K562 (cell line): Measurements from ENCODE around the gene BRAF. TPM values are rescaled to one million over a fixed set of nuclear protein-coding genes. Genes with fewer than 3 reads are reported as not detected.

Experiments
- ADNP ChIP-seq: fragments of 200-800 bp; sonication (Bioruptor generic); IDR thresholded peaks from 2 replicates; pipeline ENCODE4 v1.6.1; 2016; ENCODE audit warnings: missing genetic modification characterization, missing compliant biosample characterization
- ELF4 ChIP-seq: fragments of 450-650 bp; formaldehyde crosslinking; IDR thresholded peaks from 2 replicates; pipeline ENCODE4 v1.4.0; 2022; ENCODE audit warnings: missing genetic modification characterization
- ERF ChIP-seq: fragments of 450-650 bp; formaldehyde crosslinking; IDR thresholded peaks from 2 replicates; pipeline ENCODE4 v1.4.0; 2020; ENCODE audit warnings: mild to moderate bottlenecking, mixed read lengths
- EZH2 ChIP-seq: IDR thresholded peaks from 2 replicates; pipeline ENCODE4 v1.6.1; 2012; ENCODE audit warnings: low read depth, mild to moderate bottlenecking, inconsistent platforms, low read length, borderline replicate concordance
- GATAD2B ChIP-seq: fragments of 450-650 bp; IDR thresholded peaks from 2 replicates; pipeline ENCODE4 v1.6.1; 2017; ENCODE audit warnings: mild to moderate bottlenecking, borderline replicate concordance
- SETDB1 ChIP-seq: IDR thresholded peaks from one replicate; pipeline ENCODE4 v1.6.1; 2012; ENCODE audit warnings: low read length, control low read depth, inconsistent platforms
- SMC3 ChIP-seq: conservative IDR thresholded peaks from 2 replicates; pipeline ENCODE4 v1.6.1; 2011; ENCODE audit warnings: low read depth, low read length, improper control_type of control experiment; ENCODE audit not compliant: insufficient read depth
- SRF ChIP-seq, 2 experiments: fragments of 250-450, 450-650 bp in 1 of 2; sonication (Bioruptor Pico) in 1 of 2; sonication (generic) in 1 of 2; formaldehyde crosslinking; IDR thresholded peaks; 2 replicates each; pipeline versions ENCODE4 v1.5.0 to v1.5.1; 2020 to 2022; ENCODE audit warnings: mild to moderate bottlenecking in 1 of 2, missing genetic modification reagents in 1 of 2
- YY1 ChIP-seq, 3 experiments: IDR thresholded peaks; 2 replicates each; pipeline ENCODE4 v1.6.1; 2011; ENCODE audit warnings: low read length in 2 of 3, mild to moderate bottlenecking in 2 of 3, moderate library complexity in 2 of 3, borderline replicate concordance in 1 of 3, control low read depth in 1 of 3, low read depth in 1 of 3; ENCODE audit not compliant: insufficient read depth in 3 of 3, insufficient replicate concordance in 2 of 3, control insufficient read depth in 1 of 3, insufficient read length in 1 of 3; ENCODE audit errors: extremely low read depth in 1 of 3
- ZFP36 ChIP-seq: fragments of 150-350 bp; IDR thresholded peaks from 2 replicates; pipeline ENCODE4 v1.6.1; 2018; ENCODE audit warnings: low read length, low read depth; ENCODE audit not compliant: partially characterized antibody
- ZNF311 ChIP-seq: fragments of 250-450 bp; sonication (Bioruptor Pico); IDR thresholded peaks from 2 replicates; pipeline ENCODE4 v1.4.0; 2020; ENCODE audit warnings: mild to moderate bottlenecking, moderate library complexity
- ZNF583 ChIP-seq: fragments of 250-450 bp; sonication (Bioruptor Pico); IDR thresholded peaks from 2 replicates; pipeline ENCODE4 v1.4.0; 2020
- ZNF75A ChIP-seq: fragments of 450-650 bp; formaldehyde crosslinking; IDR thresholded peaks from 2 replicates; pipeline ENCODE4 v1.4.0; 2020; ENCODE audit warnings: mild to moderate bottlenecking
- ZNF77 ChIP-seq: fragments of 250-450 bp; sonication (Bioruptor Pico); IDR thresholded peaks from 2 replicates; pipeline ENCODE4 v1.5.0; 2020
- ZZZ3 ChIP-seq: fragments of 450-650 bp; IDR thresholded peaks from 2 replicates; pipeline ENCODE4 v1.6.1; 2016; ENCODE audit warnings: antibody characterized with exemption, mild to moderate bottlenecking, moderate library complexity
- polyA plus RNA-seq, 8 experiments: library from polyadenylated mRNA; depleted of rRNA in 4 of 8; stranded (reverse) in 5 of 8; unstranded in 3 of 8; fragments of >200 nt; fragmentation: Nextera tagmentation in 2 of 8; fragmentation: Illumina TruSeq in 1 of 8; extraction: Ambion mirVana in 2 of 8; extraction: Trizol in 1 of 8; gene quantifications; 2 replicates each; pipeline versions ENCODE4 v1.2.1 to v1.2.3, GENCODE V29; 2011 to 2014; ENCODE audit warnings: inconsistent platforms in 1 of 8, missing spikeins in 1 of 8
- total RNA-seq, 7 experiments: library from RNA; depleted of rRNA in 6 of 7; stranded (reverse); fragments of >200 nt in 6 of 7; fragmentation: Illumina TruSeq in 2 of 7; extraction: Trizol in 2 of 7; gene quantifications; 2 replicates each; pipeline versions ENCODE4 v1.2.1 to v1.2.3, GENCODE V29; 2011 to 2021; ENCODE audit warnings: low replicate concordance in 1 of 7
- TF ChIP-seq, protein P1 (sequence below): fragments of 250-450 bp; sonication (Bioruptor Pico); IDR thresholded peaks from 2 replicates; pipeline ENCODE4 v1.5.1; 2021; ENCODE audit warnings: mild to moderate bottlenecking
- TF ChIP-seq, protein P2 (sequence below), 3 experiments: IDR thresholded peaks in 2 of 3; conservative IDR thresholded peaks in 1 of 3; 2 replicates each; pipeline ENCODE4 v1.5.1; 2011 to 2012; ENCODE audit warnings: low read length in 3 of 3, mild to moderate bottlenecking in 3 of 3, control low read depth in 2 of 3, improper control_type of control experiment in 1 of 3, inconsistent platforms in 1 of 3, low read depth in 1 of 3, mixed read lengths in 1 of 3, moderate library complexity in 1 of 3; ENCODE audit not compliant: insufficient read depth in 2 of 3
- TF ChIP-seq, protein P3 (sequence below): fragments of 450-650 bp; IDR thresholded peaks from 2 replicates; pipeline ENCODE4 v1.6.1; 2016; ENCODE audit warnings: mild to moderate bottlenecking

BRAF gene
- total and polyA plus RNA-seq, 9 of the 15 experiments (the other 6 are each of a cell fraction or from before 2014, with no cell fraction given) = 3.6 to 38.3 (median 21.9) TPM

DNA sequence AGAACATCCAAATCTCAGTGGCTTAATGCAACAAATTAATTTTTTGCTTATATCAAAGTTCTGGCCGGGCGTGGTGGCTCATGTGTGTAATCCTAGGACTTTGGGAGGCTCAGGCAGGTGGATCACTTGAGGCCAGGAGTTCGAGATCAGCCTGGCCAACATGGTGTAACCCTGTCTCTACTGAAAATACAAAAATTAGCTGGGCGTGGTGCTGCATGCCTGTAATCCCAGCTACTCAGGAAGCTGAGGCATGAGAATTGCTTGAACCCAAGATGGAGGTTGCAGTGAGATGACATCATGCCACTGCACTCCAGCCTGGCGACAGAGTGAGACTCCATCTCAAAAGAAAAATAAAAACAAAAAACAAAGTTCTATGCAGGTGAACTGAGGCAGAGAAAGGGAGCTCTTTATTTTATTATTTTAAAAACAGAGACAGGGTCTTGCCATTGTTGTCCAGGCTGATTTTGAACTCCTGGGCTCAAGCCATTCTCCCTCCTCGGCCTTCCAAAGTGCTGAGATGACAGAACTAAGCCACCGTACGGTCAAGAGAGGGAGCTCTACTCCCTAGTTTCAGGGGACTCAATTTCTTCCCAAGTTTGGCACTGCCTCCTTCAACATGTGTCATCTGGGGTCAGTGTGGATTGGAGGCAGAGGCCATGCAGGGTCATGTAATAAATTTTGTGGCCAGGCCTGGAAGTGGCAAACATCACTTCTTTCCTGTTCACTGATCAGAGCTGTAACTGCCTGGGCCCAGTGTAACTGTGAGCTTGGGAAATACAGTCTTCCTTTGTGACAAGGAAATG, 249.6 kb downstream of the BRAF start (continued):
- TF ChIP-seq, protein P1, sequence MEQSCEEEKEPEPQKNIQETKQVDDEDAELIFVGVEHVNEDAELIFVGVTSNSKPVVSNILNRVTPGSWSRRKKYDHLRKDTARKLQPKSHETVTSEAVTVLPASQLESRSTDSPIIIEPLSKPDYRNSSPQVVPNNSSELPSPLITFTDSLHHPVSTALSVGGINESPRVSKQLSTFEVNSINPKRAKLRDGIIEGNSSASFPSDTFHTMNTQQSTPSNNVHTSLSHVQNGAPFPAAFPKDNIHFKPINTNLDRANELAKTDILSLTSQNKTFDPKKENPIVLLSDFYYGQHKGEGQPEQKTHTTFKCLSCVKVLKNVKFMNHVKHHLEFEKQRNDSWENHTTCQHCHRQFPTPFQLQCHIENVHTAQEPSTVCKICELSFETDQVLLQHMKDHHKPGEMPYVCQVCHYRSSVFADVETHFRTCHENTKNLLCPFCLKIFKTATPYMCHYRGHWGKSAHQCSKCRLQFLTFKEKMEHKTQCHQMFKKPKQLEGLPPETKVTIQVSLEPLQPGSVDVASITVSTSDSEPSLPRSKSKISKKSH (CRISPR knock-in tag) = no peak
- no peak for TF ChIP-seq GATAD2B
- TF ChIP-seq ZNF77 (CRISPR knock-in tag) = no peak
- no peak for TF ChIP-seq SETDB1
- TF ChIP-seq ZZZ3 = no peak
- peak in 1 of 2 experiments; percentile 86; a peak in 2 of 4 replicates for TF ChIP-seq SRF (CRISPR knock-in tag; IDR thresholded peaks at IDR 0.05)
- TF ChIP-seq, protein P2, sequence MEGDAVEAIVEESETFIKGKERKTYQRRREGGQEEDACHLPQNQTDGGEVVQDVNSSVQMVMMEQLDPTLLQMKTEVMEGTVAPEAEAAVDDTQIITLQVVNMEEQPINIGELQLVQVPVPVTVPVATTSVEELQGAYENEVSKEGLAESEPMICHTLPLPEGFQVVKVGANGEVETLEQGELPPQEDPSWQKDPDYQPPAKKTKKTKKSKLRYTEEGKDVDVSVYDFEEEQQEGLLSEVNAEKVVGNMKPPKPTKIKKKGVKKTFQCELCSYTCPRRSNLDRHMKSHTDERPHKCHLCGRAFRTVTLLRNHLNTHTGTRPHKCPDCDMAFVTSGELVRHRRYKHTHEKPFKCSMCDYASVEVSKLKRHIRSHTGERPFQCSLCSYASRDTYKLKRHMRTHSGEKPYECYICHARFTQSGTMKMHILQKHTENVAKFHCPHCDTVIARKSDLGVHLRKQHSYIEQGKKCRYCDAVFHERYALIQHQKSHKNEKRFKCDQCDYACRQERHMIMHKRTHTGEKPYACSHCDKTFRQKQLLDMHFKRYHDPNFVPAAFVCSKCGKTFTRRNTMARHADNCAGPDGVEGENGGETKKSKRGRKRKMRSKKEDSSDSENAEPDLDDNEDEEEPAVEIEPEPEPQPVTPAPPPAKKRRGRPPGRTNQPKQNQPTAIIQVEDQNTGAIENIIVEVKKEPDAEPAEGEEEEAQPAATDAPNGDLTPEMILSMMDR (IDR thresholded peaks at IDR 0.05 in 2 of 3, conservative IDR thresholded peaks at IDR 0.05 in 1 of 3; ENCODE audit: insufficient read depth in 2 of 3, low read depth in 1 of 3, low read length in 3 of 3) = peak; percentile 69 to 92 (median 80)
- no peak for TF ChIP-seq EZH2
- no peak for TF ChIP-seq ERF (CRISPR knock-in tag)
- TF ChIP-seq ZNF75A (CRISPR knock-in tag) = no peak
- TF ChIP-seq, protein P3, sequence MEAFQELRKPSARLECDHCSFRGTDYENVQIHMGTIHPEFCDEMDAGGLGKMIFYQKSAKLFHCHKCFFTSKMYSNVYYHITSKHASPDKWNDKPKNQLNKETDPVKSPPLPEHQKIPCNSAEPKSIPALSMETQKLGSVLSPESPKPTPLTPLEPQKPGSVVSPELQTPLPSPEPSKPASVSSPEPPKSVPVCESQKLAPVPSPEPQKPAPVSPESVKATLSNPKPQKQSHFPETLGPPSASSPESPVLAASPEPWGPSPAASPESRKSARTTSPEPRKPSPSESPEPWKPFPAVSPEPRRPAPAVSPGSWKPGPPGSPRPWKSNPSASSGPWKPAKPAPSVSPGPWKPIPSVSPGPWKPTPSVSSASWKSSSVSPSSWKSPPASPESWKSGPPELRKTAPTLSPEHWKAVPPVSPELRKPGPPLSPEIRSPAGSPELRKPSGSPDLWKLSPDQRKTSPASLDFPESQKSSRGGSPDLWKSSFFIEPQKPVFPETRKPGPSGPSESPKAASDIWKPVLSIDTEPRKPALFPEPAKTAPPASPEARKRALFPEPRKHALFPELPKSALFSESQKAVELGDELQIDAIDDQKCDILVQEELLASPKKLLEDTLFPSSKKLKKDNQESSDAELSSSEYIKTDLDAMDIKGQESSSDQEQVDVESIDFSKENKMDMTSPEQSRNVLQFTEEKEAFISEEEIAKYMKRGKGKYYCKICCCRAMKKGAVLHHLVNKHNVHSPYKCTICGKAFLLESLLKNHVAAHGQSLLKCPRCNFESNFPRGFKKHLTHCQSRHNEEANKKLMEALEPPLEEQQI = no peak
- no peak for TF ChIP-seq ADNP (tag)
- TF ChIP-seq ELF4 (CRISPR knock-in tag) = no peak
- TF ChIP-seq YY1 (IDR thresholded peaks at IDR 0.05; ENCODE audit: borderline replicate concordance in 1 of 3, control insufficient read depth in 1 of 3, extremely low read depth in 1 of 3, insufficient read depth in 3 of 3, insufficient read length in 1 of 3, insufficient replicate concordance in 2 of 3, low read depth in 1 of 3, low read length in 2 of 3) = peak in 1 of 3 experiments; percentile 49
- TF ChIP-seq ZNF583 (CRISPR knock-in tag) = no peak
- TF ChIP-seq ZFP36 = no peak
- TF ChIP-seq ZNF311 (CRISPR knock-in tag) = no peak
- TF ChIP-seq SMC3 = peak; percentile 54; the same call in 1 of the 2 replicates
